Fibroblast of skin of left quadriceps (primary cell): ENCODE measurements around the gene ACER3.
"Not testable (repeated sequence)": the region's sequence is repeated elsewhere in the genome, so short reads cannot be mapped to it uniquely, and the experiment has no call there.

Source experiments
- DNase-seq, 2 experiments: peaks; one replicate each; pipeline ENCODE4 v3.0.0-alpha.2; 2013; ENCODE audit warnings: low read depth in 2 of 2

ACER3 gene

GRCh38 chr11:76836613-76837291 lies 24.0 kb upstream of the ACER3 start:
- no peak for DNase-seq

- no peak for DNase-seq
Observed at GRCh38 chr11:76837696-76838677, 22.7 kb upstream of the ACER3 start.

GRCh38 chr11:76838678-76839068 lies 22.0 kb upstream of the ACER3 start:
- DNase-seq: no peak

- no peak for DNase-seq
Observed at GRCh38 chr11:76839311-76839710, 21.4 kb upstream of the ACER3 start.

- DNase-seq: no peak
Observed at GRCh38 chr11:76841923-76842452, 18.7 kb upstream of the ACER3 start.

- no peak for DNase-seq
Observed at GRCh38 chr11:76843907-76844306, 16.8 kb upstream of the ACER3 start.

- DNase-seq: no peak
Observed at GRCh38 chr11:76844511-76844910, 16.2 kb upstream of the ACER3 start.

GRCh38 chr11:76845069-76845468 lies 15.6 kb upstream of the ACER3 start:
- DNase-seq: no peak

GRCh38 chr11:76846441-76846840 lies 14.3 kb upstream of the ACER3 start:
- no peak for DNase-seq

- DNase-seq: no peak
Observed at GRCh38 chr11:76849376-76849775, 11.3 kb upstream of the ACER3 start.

GRCh38 chr11:76850130-76850529 lies 10.6 kb upstream of the ACER3 start:
- DNase-seq: no peak

GRCh38 chr11:76850815-76851214 lies 9.9 kb upstream of the ACER3 start:
- no peak for DNase-seq

GRCh38 chr11:76854709-76855108 lies 6.0 kb upstream of the ACER3 start:
- no peak for DNase-seq

GRCh38 chr11:76855670-76856069 lies 5.0 kb upstream of the ACER3 start:
- not testable (repeated sequence) for DNase-seq

- DNase-seq: no peak
Observed at GRCh38 chr11:76856106-76856505, 4.6 kb upstream of the ACER3 start.

GRCh38 chr11:76856571-76856970 lies 4.1 kb upstream of the ACER3 start:
- no peak for DNase-seq

- DNase-seq: no peak
Observed at GRCh38 chr11:76857781-76858410, 2.8 kb upstream of the ACER3 start.

GRCh38 chr11:76859708-76860227 lies 950 bp upstream of the ACER3 start:
- DNase-seq: no peak

- no peak for DNase-seq
Observed at GRCh38 chr11:76861490-76861953, 804 bp downstream of the ACER3 start.

- DNase-seq: not testable (repeated sequence)
Observed at GRCh38 chr11:76862794-76863193, 2.1 kb downstream of the ACER3 start.

GRCh38 chr11:76863196-76863777 lies 2.6 kb downstream of the ACER3 start:
- no peak for DNase-seq
